Measurements from ENCODE around the gene INAFM2. TPM values are rescaled to one million over a fixed set of nuclear protein-coding genes. Genes with fewer than 3 reads are reported as not detected.

INAFM2 gene
- total and polyA plus RNA-seq, 9 of the 15 experiments (the other 6 are each of a cell fraction or from before 2014, with no cell fraction given): 11.8 to 43.1 (median 27.2) TPM

- TF ChIP-seq NFE2 (IDR thresholded peaks at IDR 0.05; ENCODE audit: low read depth) (no peak), GTF2A2 (tag; IDR thresholded peaks at IDR 0.05) (no peak), RUNX1 (IDR thresholded peaks at IDR 0.05; ENCODE audit: low read depth) (no peak), ZNF316 (IDR thresholded peaks at IDR 0.05) (no peak), DEAF1 (CRISPR knock-in tag; IDR thresholded peaks at IDR 0.05) (peak; percentile 77), ARID1B (IDR thresholded peaks at IDR 0.05) (no peak), PTBP1 (IDR thresholded peaks at IDR 0.05; ENCODE audit: low read depth, low read length) (no peak), MBD2 (IDR thresholded peaks at IDR 0.05; ENCODE audit: borderline replicate concordance, low read depth) (no peak), MTF1 (CRISPR knock-in tag; IDR thresholded peaks at IDR 0.05; ENCODE audit: borderline replicate concordance) (no peak), ZNF408 (CRISPR knock-in tag; IDR thresholded peaks at IDR 0.05; ENCODE audit: low read depth) (no peak), ATF6 (CRISPR knock-in tag; IDR thresholded peaks at IDR 0.05) (no peak), TAL1 (IDR thresholded peaks at IDR 0.05) (no peak), SNRNP70 (optimal IDR thresholded peaks at IDR 0.05; ENCODE audit: low read depth, low read length) (no peak), ZNF707 (CRISPR knock-in tag; conservative IDR thresholded peaks at IDR 0.05) (no peak), HLTF (IDR thresholded peaks at IDR 0.05) (no peak), ZNF134 (CRISPR knock-in tag; conservative IDR thresholded peaks at IDR 0.05) (no peak), MED1 (CRISPR knock-in tag; IDR thresholded peaks at IDR 0.05; ENCODE audit: borderline replicate concordance) (no peak), PHTF2 (CRISPR knock-in tag; IDR thresholded peaks at IDR 0.05) (no peak), CREM (IDR thresholded peaks at IDR 0.05; ENCODE audit: low read depth) (no peak)
- TF ChIP-seq, protein P1, sequence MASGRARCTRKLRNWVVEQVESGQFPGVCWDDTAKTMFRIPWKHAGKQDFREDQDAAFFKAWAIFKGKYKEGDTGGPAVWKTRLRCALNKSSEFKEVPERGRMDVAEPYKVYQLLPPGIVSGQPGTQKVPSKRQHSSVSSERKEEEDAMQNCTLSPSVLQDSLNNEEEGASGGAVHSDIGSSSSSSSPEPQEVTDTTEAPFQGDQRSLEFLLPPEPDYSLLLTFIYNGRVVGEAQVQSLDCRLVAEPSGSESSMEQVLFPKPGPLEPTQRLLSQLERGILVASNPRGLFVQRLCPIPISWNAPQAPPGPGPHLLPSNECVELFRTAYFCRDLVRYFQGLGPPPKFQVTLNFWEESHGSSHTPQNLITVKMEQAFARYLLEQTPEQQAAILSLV (tag; IDR thresholded peaks at IDR 0.05): no peak
- TF ChIP-seq, protein P2, sequence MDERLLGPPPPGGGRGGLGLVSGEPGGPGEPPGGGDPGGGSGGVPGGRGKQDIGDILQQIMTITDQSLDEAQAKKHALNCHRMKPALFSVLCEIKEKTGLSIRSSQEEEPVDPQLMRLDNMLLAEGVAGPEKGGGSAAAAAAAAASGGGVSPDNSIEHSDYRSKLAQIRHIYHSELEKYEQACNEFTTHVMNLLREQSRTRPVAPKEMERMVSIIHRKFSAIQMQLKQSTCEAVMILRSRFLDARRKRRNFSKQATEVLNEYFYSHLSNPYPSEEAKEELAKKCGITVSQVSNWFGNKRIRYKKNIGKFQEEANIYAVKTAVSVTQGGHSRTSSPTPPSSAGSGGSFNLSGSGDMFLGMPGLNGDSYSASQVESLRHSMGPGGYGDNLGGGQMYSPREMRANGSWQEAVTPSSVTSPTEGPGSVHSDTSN (CRISPR knock-in tag; IDR thresholded peaks at IDR 0.05; ENCODE audit: low read depth): no peak
- TF ChIP-seq, protein P2 (tag; conservative IDR thresholded peaks at IDR 0.05; ENCODE audit: low read depth): no peak
Measured at GRCh38 chr15:40279437-40280141, 43.9 kb upstream of the INAFM2 start (continued).

Data from K562 (cell line).